SK-N-MC (cell line): ENCODE data around the gene NDUFS8.
"Not testable (repeated sequence)": the region's sequence is repeated elsewhere in the genome, so short reads cannot be mapped to it uniquely, and the experiment has no call there.

ENCODE experiments used
- DNase-seq: peaks from one replicate; pipeline ENCODE4 v3.0.0-alpha.2; 2011; ENCODE audit warnings: low read depth, low spot score
- H3K27ac ChIP-seq: fragments of 200-600 bp; sonication (generic); 2 replicates; pipeline ENCODE4 v1.5.1; 2016; ENCODE audit warnings: mixed run types
- H3K36me3 ChIP-seq: fragments of 200-600 bp; sonication (generic); 2 replicates; pipeline ENCODE4 v1.6.1; 2017; ENCODE audit warnings: antibody characterized with exemption, low read length, mixed read lengths; ENCODE audit not compliant: insufficient read depth
- H3K4me3 ChIP-seq: fragments of 200-600 bp; sonication (generic); 2 replicates; pipeline ENCODE4 v1.5.1; 2016
- H3K9ac ChIP-seq: fragments of 200-600 bp; sonication (generic); 2 replicates; pipeline ENCODE4 v1.8.0; 2017; ENCODE audit warnings: mixed run types, mixed read lengths; ENCODE audit not compliant: insufficient read length
- H3K9me3 ChIP-seq: fragments of 200-600 bp; sonication (generic); 2 replicates; pipeline ENCODE4 v1.6.1; 2017; ENCODE audit warnings: low read depth, mild to moderate bottlenecking, antibody characterized with exemption, low read length, moderate library complexity, mixed read lengths
- EZH2 ChIP-seq: fragments of 200-600 bp; sonication (generic); IDR thresholded peaks from one replicate; pipeline ENCODE4 v1.6.1; 2017; ENCODE audit warnings: antibody characterized with exemption
- FOXP2 ChIP-seq: optimal IDR thresholded peaks from 2 replicates; pipeline ENCODE3; 2011; ENCODE audit warnings: mild to moderate bottlenecking, moderate library complexity; ENCODE audit not compliant: insufficient read depth; ENCODE audit errors: extremely low read length, control extremely low read depth
- POLR2AphosphoS5 ChIP-seq: IDR thresholded peaks from 2 replicates; pipeline ENCODE4 v1.6.1; 2012; ENCODE audit warnings: mild to moderate bottlenecking, low read depth, low read length, borderline replicate concordance

The NDUFS8 gene

DNA sequence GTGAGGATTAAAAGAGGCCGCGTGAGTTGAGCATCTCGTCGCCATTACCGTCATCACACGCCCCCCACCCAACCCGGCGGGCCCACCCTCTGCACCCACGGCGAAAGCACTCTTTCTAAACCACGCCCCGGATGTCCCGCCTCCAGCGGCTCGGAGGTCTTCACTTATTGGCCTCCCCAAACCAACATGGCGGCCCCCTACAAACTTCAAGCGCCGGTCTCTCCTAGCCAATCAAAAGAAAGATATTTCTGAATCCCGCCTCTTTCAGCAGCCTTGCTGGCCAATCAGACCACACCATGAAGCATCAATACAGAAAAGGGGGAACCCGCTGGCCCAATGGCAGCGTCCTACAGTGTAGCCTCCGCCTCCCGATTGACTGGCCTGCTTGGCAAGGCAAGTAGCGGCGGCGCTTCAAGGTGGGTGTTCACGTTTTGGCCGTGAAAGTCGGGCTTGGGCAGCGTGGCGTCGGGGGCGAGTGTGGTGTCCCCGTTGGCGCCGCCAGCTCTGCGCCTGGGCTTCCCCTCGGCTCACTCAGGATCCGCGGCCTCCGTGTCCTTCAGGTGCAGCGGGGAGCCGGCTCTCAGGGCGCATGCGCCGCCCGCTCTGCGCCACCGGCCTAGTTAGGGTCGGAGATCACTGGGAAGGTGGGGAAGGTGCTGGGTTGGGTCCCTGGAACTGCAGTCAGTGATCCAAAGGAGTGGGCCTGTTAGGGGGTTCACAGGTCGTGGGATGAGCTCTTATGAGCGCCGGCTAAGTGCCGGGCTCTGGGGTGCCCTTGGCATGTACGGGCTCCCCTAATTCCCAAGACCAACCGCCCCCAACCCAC is at the start of gene NDUFS8:
Gene NDUFS8, plus strand, starts transcription at position 364 of the 826 bp plus-strand sequence. CDS start 1,471 bp downstream, outside the sequence.
- peak; percentile 99 for DNase-seq
- Histone ChIP-seq H3K9ac (peak within 1 kb of the TSS; percentile 98), H3K27ac (peak within 1 kb of the TSS; percentile 64; the same call in 1 of the 2 replicates), H3K9me3 (no peaks in the 10 kb centered on the region), H3K36me3 (peaks cover 21% of the 10 kb centered on the region; the same call in 1 of the 2 replicates), H3K4me3 (peak within 1 kb of the TSS; percentile 98)
- TF ChIP-seq EZH2 (no peak), POLR2AphosphoS5 (peak; percentile 84; the same call in 1 of the 2 replicates), FOXP2 (peak; percentile 11)

- not testable (repeated sequence) for H3K9ac ChIP-seq, H3K4me3 ChIP-seq, H3K9me3 ChIP-seq, H3K27ac ChIP-seq, H3K36me3 ChIP-seq, DNase-seq
Measured at GRCh38 chr11:67981226-67981625, 49.3 kb upstream of the NDUFS8 start.

GRCh38 chr11:67982255-67982857 is 48.1 kb upstream of the NDUFS8 start:
- H3K9me3 ChIP-seq, DNase-seq, H3K27ac ChIP-seq, H3K36me3 ChIP-seq, H3K9ac ChIP-seq, H3K4me3 ChIP-seq: not testable (repeated sequence)

DNA sequence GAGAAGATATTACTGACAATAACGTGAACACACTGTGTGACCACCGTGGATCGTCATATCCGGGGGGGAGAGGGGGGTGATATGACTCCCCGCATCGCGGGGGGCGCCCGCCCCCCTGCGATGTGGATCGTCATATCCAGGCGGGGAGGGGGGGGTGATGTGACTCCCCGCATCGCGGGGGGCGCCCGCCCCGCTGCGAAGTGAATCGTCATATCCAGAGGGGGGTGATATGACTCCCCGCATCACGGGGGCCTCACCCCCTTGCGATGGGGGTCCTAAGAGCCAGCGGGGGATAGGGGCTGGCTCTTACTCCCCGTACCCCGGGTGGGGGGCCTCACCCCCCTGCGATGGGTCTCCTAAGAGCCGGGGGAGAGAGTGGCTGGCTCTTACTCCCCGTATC is 46.5 kb upstream of the NDUFS8 start:
- no peak for DNase-seq
- Histone ChIP-seq H3K4me3 (no peak overlapping the region), H3K9ac (no peak overlapping the region), H3K36me3 (no peaks in the 10 kb centered on the region), H3K9me3 (no peaks in the 10 kb centered on the region), H3K27ac (no peak overlapping the region)
- TF ChIP-seq FOXP2 (no peak), POLR2AphosphoS5 (no peak), EZH2 (no peak)

GRCh38 chr11:67985302-67985701 is 45.2 kb upstream of the NDUFS8 start:
- H3K27ac ChIP-seq, H3K36me3 ChIP-seq, H3K9ac ChIP-seq, H3K4me3 ChIP-seq, H3K9me3 ChIP-seq, DNase-seq: not testable (repeated sequence)

- H3K9ac ChIP-seq, H3K27ac ChIP-seq, DNase-seq, H3K4me3 ChIP-seq, H3K36me3 ChIP-seq, H3K9me3 ChIP-seq: not testable (repeated sequence)
Measured at GRCh38 chr11:67990546-67991346, 39.7 kb upstream of the NDUFS8 start.

DNA sequence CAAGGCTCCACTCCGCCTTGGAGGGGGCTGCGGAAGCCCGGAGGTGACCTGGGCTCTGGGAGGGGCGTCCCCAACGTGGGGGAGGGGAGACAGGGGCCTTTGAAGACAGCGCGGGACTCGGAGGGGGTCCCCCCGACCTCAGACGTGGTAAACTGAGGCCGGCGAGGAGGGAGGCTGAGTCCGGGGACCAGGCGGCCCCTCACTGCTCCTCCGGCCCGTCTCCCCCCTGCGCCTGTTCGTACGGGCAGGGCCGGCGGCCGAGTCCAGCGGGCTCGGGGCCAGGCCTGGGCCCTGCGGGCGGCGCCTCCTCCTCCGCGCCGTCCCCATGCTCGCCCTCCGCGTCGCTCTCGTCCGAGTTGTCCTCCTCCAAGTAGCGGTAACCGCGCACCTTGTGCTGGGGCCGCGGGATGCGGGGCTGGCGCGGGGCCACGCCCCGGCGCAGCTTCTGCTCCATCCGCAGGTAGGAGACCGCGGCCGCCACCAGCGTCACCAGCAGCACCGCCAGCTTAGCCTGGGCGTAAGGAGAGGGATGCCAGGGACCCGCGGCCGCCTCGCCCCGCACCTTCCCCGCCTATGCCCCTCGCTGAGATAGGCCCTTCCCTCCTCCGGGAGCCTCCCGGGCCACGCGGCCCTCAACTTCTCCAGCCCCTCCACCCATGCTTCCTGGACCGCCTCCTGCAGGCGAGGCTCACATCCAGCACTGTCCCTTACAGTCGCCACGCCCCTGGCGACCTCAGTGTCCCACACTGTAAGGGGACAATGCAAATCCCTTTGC is 38.9 kb upstream of the NDUFS8 start:
- not testable (repeated sequence) for H3K4me3 ChIP-seq, H3K9ac ChIP-seq, H3K9me3 ChIP-seq, H3K27ac ChIP-seq, H3K36me3 ChIP-seq, DNase-seq

DNA sequence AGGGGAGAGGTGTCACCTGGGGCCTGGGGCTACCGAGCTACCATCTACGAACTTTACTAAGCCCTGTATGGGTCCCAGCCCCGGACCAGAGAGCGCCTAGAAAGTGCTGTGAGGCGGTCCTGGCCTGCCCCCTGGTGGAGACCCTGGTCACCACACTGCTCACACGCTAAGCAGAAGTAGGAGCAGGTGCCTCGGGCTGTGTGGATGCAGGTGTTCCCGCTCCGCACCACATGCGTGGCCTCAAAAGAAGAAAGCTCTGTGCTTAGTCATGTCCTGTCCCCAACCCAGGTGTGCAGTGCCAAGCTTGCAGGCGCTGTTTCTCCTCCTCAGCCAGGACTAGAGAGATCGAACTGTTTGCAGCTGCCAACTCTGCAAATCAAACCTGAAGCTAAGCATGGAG is 36.7 kb upstream of the NDUFS8 start:
- H3K36me3 ChIP-seq, H3K4me3 ChIP-seq, H3K9ac ChIP-seq, H3K9me3 ChIP-seq, DNase-seq, H3K27ac ChIP-seq: not testable (repeated sequence)

- not testable (repeated sequence) for H3K9me3 ChIP-seq, H3K4me3 ChIP-seq, H3K27ac ChIP-seq, H3K9ac ChIP-seq, DNase-seq, H3K36me3 ChIP-seq
Measured at GRCh38 chr11:67994387-67994786, 36.1 kb upstream of the NDUFS8 start.

- DNase-seq, H3K4me3 ChIP-seq, H3K36me3 ChIP-seq, H3K9me3 ChIP-seq, H3K9ac ChIP-seq, H3K27ac ChIP-seq: not testable (repeated sequence)
Measured at GRCh38 chr11:67995129-67995528, 35.4 kb upstream of the NDUFS8 start.

- not testable (repeated sequence) for H3K27ac ChIP-seq
Measured at GRCh38 chr11:67995579-67995978, 34.9 kb upstream of the NDUFS8 start.

More at GRCh38 chr11:67995579-67995978, 34.9 kb upstream of the NDUFS8 start:
- H3K9me3 ChIP-seq, DNase-seq, H3K4me3 ChIP-seq, H3K36me3 ChIP-seq, H3K9ac ChIP-seq: not testable (repeated sequence)
